PC-3 (cell line): ENCODE data around the gene STK24.

Source experiments
- CTCF ChIP-seq: fragments of 300-600 bp; sonication (generic); conservative IDR thresholded peaks from 2 replicates; pipeline ENCODE4 v1.5.1; 2017; ENCODE audit warnings: antibody characterized with exemption, low read depth, mild to moderate bottlenecking, low read length
- EZH2 ChIP-seq: fragments of 300-600 bp; sonication (generic); IDR thresholded peaks from one replicate; pipeline ENCODE4 v1.6.1; 2017; ENCODE audit warnings: antibody characterized with exemption, mild to moderate bottlenecking, low read length; ENCODE audit not compliant: unreplicated experiment
- EZH2phosphoT487 ChIP-seq: fragments of 300-600 bp; sonication (generic); IDR thresholded peaks from 2 replicates; pipeline ENCODE4 v1.6.1; 2018; ENCODE audit warnings: mild to moderate bottlenecking, antibody characterized with exemption, low read length, borderline replicate concordance

DNA sequence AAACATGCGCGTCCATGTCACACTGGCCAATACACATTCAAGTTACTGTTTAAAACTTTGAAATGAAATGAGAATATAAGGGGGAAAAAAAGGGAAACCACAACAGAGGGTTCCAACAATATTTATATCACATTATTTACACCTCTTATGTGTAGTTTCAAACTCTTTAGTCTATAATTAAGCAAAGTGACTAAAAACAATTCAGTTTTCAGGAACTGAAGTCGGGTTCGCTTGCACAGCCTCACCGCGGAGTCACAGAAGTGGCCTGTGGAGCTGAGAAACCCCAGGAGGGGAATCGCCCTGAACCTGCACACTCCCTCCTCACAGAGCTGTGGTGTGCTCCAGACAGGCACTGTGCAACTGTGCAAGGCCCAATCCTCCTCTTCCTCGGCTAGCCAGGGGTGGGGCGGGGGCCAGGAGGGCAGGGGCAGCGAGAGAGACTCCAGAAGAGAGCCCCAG lies 75.9 kb downstream of the STK24 start:
- TF ChIP-seq CTCF (no peak), EZH2 (no peak), EZH2phosphoT487 (no peak)
